Measurements from ENCODE around the gene COL4A1. TPM values are rescaled to one million over a fixed set of nuclear protein-coding genes. Genes with fewer than 3 reads are reported as not detected.

Gene COL4A1
- total and polyA plus RNA-seq, 2 of the 13 experiments (the other 11 are each of a cell fraction or from before 2014, with no cell fraction given) = not detected

DNA sequence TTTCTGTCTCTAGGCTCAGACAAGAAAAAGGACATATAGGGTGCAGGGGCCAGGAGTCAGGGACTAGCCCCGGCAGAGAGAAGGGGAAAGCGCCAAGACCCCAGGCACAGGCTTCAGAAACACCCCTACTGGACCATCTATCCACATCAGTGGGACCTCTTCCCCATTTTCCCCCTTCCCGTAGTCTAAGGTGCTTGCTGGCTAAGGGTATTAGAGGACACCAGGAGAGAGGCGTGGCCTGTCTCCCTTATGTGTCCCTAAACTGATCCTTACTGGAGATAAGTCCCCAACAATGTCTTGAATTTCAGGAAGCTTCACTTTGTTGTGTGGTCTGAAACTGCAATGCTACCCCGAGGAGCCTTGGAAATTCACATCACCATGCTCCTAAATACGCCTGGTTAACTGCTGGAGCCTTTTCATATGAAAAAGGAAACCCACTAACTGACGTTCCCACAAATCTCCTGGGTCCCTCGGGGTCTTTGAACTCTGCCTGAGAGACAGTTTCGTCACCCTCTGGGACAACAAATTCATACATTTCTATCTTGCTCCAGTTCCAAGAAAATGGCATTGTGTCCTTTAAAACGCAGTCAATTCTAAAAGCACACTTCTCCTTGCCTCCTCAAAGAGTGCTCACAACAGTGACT lies 197.7 kb downstream of the COL4A1 start:
- no peaks in the 10 kb centered on the region for H3K27me3 ChIP-seq (ENCODE audit: control insufficient read depth in 1 of 2, insufficient read depth in 2 of 2, low read length in 2 of 2)
- no peak for FAIRE-seq
- POLR2A ChIA-PET = no interaction called here

More for the DNA sequence above, 197.7 kb downstream of the COL4A1 start:
- H3K36me3 ChIP-seq (replicated peaks in 1 of 2; ENCODE audit: control insufficient read depth in 1 of 2, insufficient read depth in 2 of 2, low read length in 2 of 2) = no peaks in the 10 kb centered on the region
- 9% methylated on average over 9 of the region's 10 CpGs for WGBS (ENCODE audit: low lambda C conversion rate)
- H3K79me2 ChIP-seq (ENCODE audit: insufficient read depth, low read length) = no peaks in the 10 kb centered on the region
- no peak overlapping the region for H3K4me2 ChIP-seq (ENCODE audit: low read depth, low read length)
- H2AFZ ChIP-seq (ENCODE audit: low read length) = no peak overlapping the region
- CTCF ChIA-PET (ENCODE audit: low intra/inter-chr PET ratio, low total read pairs) = interaction anchor here (1.5 kb wide), 1 partner anchor 1148 kb away, joined by 6 read pairs; no protein-coding TSS in a partner anchor
- no peaks in the 10 kb centered on the region for H3K4me1 ChIP-seq (ENCODE audit: insufficient read depth, low read length)
- intact Hi-C loops (cut with micrococcal nuclease; ENCODE audit: unreplicated experiment) (loop anchor here (1.0 to 5.0 kb wide), 3 partner anchors 317 to 1148 kb away; no protein-coding TSS in a partner anchor), in situ Hi-C loops (cut with HindIII; ENCODE audit: extremely low pct_ligation_motif_present, low pct_unique_long_range_greater_than_20kb) (loop anchor here (5.0 to 25.0 kb wide), 3 partner anchors 964 to 1897 kb away; partner anchors contain the start of genes ABHD13 and LIG4)
- no TSS peak for BruUV-seq (replicated peaks)
- H4K20me1 ChIP-seq (ENCODE audit: insufficient read depth, low read length) = no peaks in the 10 kb centered on the region
- TF ChIP-seq HIVEP1 (CRISPR knock-in tag; IDR thresholded peaks at IDR 0.05) (no peak), ZFP1 (CRISPR knock-in tag; IDR thresholded peaks at IDR 0.05) (no peak), NCOR1 (IDR thresholded peaks at IDR 0.05; ENCODE audit: borderline replicate concordance, low read length) (no peak)
- TF ChIP-seq, protein P1, sequence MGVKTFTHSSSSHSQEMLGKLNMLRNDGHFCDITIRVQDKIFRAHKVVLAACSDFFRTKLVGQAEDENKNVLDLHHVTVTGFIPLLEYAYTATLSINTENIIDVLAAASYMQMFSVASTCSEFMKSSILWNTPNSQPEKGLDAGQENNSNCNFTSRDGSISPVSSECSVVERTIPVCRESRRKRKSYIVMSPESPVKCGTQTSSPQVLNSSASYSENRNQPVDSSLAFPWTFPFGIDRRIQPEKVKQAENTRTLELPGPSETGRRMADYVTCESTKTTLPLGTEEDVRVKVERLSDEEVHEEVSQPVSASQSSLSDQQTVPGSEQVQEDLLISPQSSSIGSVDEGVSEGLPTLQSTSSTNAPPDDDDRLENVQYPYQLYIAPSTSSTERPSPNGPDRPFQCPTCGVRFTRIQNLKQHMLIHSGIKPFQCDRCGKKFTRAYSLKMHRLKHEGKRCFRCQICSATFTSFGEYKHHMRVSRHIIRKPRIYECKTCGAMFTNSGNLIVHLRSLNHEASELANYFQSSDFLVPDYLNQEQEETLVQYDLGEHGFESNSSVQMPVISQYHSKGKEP (CRISPR knock-in tag; IDR thresholded peaks at IDR 0.05) = no peak
- H3K9ac ChIP-seq (ENCODE audit: insufficient read depth, low read depth, low read length) = no peak overlapping the region
- no peaks in the 10 kb centered on the region for H3K9me3 ChIP-seq (ENCODE audit: low read length)
- H3K4me3 ChIP-seq (replicated peaks in 1 of 3; ENCODE audit: insufficient read depth in 1 of 3, low read depth in 2 of 3, low read length in 3 of 3) = no peak overlapping the region
- DNase-seq (ENCODE audit: low spot score) (no peak), ATAC-seq (no peak; the same call in 2 of the 3 replicates)
- H3K27ac ChIP-seq (ENCODE audit: extremely low read length, insufficient read depth, low read length) = no peak overlapping the region
